Measurements from ENCODE around the gene CPE. TPM values are rescaled to one million over a fixed set of nuclear protein-coding genes. Genes with fewer than 3 reads are reported as not detected.

The CPE gene
- total and polyA plus RNA-seq, 2 of the 4 experiments (the other 2 are of a cell fraction) = 3.6 to 13.5 TPM

DNA sequence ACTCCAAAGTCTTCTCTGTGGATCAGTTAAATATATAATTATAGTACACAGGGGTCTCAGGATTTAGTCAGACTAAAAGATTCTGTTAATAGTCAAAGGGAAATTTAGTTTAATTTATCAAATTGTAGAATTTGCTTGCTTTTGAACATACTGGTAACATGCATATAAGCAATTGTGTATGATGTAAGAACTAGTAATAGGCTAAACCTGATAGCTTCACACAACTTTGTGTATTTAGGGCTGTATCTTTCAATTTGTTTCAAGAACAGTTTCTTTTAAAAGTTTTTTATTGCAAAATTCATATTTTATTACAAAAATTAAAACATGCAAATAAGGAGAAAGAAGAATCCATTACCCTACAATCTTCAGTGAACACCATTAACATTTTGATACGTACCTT lies 99.5 kb downstream of the CPE start:
- no CpG with 5 or more reads among the region's 1 CpG for WGBS, 2 experiments (ENCODE audit: extremely low coverage in 2 of 2, insufficient read length in 1 of 2)
- Histone ChIP-seq H2BK5ac (ENCODE audit: low read depth, low read length, poor library complexity, severe bottlenecking) (no peak overlapping the region), H3K4ac (ENCODE audit: low read depth, low read length) (no peak overlapping the region), H3K23ac (ENCODE audit: low read depth, low read length) (no peak overlapping the region), H3K14ac (replicated peaks; ENCODE audit: low read depth, low read length) (no peak overlapping the region), H3K27ac (ENCODE audit: insufficient read depth, low read length) (no peak overlapping the region), H2AK9ac (replicated peaks; ENCODE audit: low read depth, low read length, poor library complexity) (no peak overlapping the region), H3K4me2 (ENCODE audit: low read depth, low read length) (no peak overlapping the region), H3K4me1 (ENCODE audit: control insufficient read depth, insufficient read depth, low read length) (no peaks in the 10 kb centered on the region), H4K5ac (ENCODE audit: low read depth, low read length) (no peak overlapping the region), H3K9ac (ENCODE audit: low read depth, low read length) (no peak overlapping the region), H2BK15ac (ENCODE audit: low read depth, low read length) (no peak overlapping the region), H2AK5ac (ENCODE audit: low read depth, low read length) (no peak overlapping the region), H3K9me3 (ENCODE audit: control insufficient read depth, insufficient read depth, low read length) (0 out of 2 replicates have a peak, but pooled peaks cover 3% of the 10 kb centered on the region), H4K8ac (ENCODE audit: low read depth in 2 of 2, low read length in 2 of 2) (no peak overlapping the region), H3K79me1 (ENCODE audit: low read depth in 1 of 2, low read length in 2 of 2) (no peaks in the 10 kb centered on the region), H3K9me1 (ENCODE audit: insufficient read depth, low read length) (no peaks in the 10 kb centered on the region), H2BK120ac (ENCODE audit: low read depth, low read length) (no peak overlapping the region), H4K91ac (ENCODE audit: insufficient read depth, low read depth, low read length) (no peak overlapping the region), H2AFZ (replicated peaks; ENCODE audit: low read length, poor library complexity) (no peak overlapping the region), H3K4me3 (ENCODE audit: insufficient read depth, low read depth, low read length) (no peak overlapping the region), H3K56ac (ENCODE audit: extremely low read depth, insufficient read depth, low read length) (no peak overlapping the region), H3K27me3 (ENCODE audit: control insufficient read depth, insufficient read depth, low read length) (no peaks in the 10 kb centered on the region), H4K20me1 (ENCODE audit: insufficient read depth, low read length) (no peaks in the 10 kb centered on the region), H3K36me3 (ENCODE audit: control insufficient read depth, insufficient read depth, low read length) (no peaks in the 10 kb centered on the region), H3K18ac (ENCODE audit: low read depth, low read length) (no peak overlapping the region), H2BK20ac (ENCODE audit: low read depth, low read length) (no peak overlapping the region)
- dilution Hi-C loops (cut with HindIII; ENCODE audit: low sequenced_read_pairs, unreplicated experiment) = no loop called here
- DNase-seq = no peak
- ATAC-seq (ENCODE audit: low read depth) = no peak
- in situ Hi-C loops (cut with MboI; ENCODE audit: low sequenced_read_pairs) = no loop called here
- no TSS peak for BruUV-seq (replicated peaks)
- POLR2A ChIA-PET (ENCODE audit: unreplicated experiment) = no interaction called here
- intact Hi-C loops (cut with micrococcal nuclease) = no loop called here
- CTCF ChIA-PET = no interaction called here
- TF ChIP-seq RCOR1 (IDR thresholded peaks at IDR 0.05; ENCODE audit: insufficient replicate concordance, low read length) = no peak
- no peak for TF ChIP-seq SMC3 (IDR thresholded peaks at IDR 0.05; ENCODE audit: low read depth, low read length)
- TF ChIP-seq MAFK (IDR thresholded peaks at IDR 0.05; ENCODE audit: low read depth, low read length) = no peak
- TF ChIP-seq RAD21 (IDR thresholded peaks at IDR 0.05; ENCODE audit: low read length) = no peak
- TF ChIP-seq BHLHE40 (IDR thresholded peaks at IDR 0.05; ENCODE audit: low read depth, low read length) = no peak
- TF ChIP-seq NFE2L2 (IDR thresholded peaks at IDR 0.05; ENCODE audit: low read depth, low read length) = no peak
- no peak for TF ChIP-seq CEBPB (IDR thresholded peaks at IDR 0.05; ENCODE audit: low read depth, low read length)
- TF ChIP-seq, protein P1, sequence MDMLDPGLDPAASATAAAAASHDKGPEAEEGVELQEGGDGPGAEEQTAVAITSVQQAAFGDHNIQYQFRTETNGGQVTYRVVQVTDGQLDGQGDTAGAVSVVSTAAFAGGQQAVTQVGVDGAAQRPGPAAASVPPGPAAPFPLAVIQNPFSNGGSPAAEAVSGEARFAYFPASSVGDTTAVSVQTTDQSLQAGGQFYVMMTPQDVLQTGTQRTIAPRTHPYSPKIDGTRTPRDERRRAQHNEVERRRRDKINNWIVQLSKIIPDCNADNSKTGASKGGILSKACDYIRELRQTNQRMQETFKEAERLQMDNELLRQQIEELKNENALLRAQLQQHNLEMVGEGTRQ (IDR thresholded peaks at IDR 0.05; ENCODE audit: low read depth, low read length) = no peak
- TF ChIP-seq MAZ (IDR thresholded peaks at IDR 0.05; ENCODE audit: borderline replicate concordance, low read depth, low read length) = no peak
- TF ChIP-seq, protein P2, sequence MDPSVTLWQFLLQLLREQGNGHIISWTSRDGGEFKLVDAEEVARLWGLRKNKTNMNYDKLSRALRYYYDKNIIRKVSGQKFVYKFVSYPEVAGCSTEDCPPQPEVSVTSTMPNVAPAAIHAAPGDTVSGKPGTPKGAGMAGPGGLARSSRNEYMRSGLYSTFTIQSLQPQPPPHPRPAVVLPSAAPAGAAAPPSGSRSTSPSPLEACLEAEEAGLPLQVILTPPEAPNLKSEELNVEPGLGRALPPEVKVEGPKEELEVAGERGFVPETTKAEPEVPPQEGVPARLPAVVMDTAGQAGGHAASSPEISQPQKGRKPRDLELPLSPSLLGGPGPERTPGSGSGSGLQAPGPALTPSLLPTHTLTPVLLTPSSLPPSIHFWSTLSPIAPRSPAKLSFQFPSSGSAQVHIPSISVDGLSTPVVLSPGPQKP (IDR thresholded peaks at IDR 0.05; ENCODE audit: borderline replicate concordance, low read depth, low read length) = no peak
- TF ChIP-seq POLR2A (IDR thresholded peaks at IDR 0.05; ENCODE audit: low read depth, low read length) = no peak
- TF ChIP-seq FOS (IDR thresholded peaks at IDR 0.05; ENCODE audit: low read depth, low read length) = no peak
- TF ChIP-seq, protein P3, sequence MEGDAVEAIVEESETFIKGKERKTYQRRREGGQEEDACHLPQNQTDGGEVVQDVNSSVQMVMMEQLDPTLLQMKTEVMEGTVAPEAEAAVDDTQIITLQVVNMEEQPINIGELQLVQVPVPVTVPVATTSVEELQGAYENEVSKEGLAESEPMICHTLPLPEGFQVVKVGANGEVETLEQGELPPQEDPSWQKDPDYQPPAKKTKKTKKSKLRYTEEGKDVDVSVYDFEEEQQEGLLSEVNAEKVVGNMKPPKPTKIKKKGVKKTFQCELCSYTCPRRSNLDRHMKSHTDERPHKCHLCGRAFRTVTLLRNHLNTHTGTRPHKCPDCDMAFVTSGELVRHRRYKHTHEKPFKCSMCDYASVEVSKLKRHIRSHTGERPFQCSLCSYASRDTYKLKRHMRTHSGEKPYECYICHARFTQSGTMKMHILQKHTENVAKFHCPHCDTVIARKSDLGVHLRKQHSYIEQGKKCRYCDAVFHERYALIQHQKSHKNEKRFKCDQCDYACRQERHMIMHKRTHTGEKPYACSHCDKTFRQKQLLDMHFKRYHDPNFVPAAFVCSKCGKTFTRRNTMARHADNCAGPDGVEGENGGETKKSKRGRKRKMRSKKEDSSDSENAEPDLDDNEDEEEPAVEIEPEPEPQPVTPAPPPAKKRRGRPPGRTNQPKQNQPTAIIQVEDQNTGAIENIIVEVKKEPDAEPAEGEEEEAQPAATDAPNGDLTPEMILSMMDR (conservative IDR thresholded peaks at IDR 0.05; ENCODE audit: low read depth, low read length) = no peak
- no peak for TF ChIP-seq MXI1 (IDR thresholded peaks at IDR 0.05; ENCODE audit: borderline replicate concordance, low read depth, low read length)
- no peak for TF ChIP-seq RFX5 (IDR thresholded peaks at IDR 0.05; ENCODE audit: low read depth, low read length)
- no peak for TF ChIP-seq CHD1 (IDR thresholded peaks at IDR 0.05; ENCODE audit: low read depth, low read length)
